A549 (cell line): ENCODE data around the gene LRRC9. TPM values are rescaled to one million over a fixed set of nuclear protein-coding genes. Genes with fewer than 3 reads are reported as not detected.
A peak's percentile ranks its signal among the peaks of the same experiment; 100 is the strongest.

Source experiments
- ATAC-seq, 2 experiments: fragments of 200-7000 bp in 1 of 2; fragments of >200 bp in 1 of 2; cut with Nextera tagmentation in 1 of 2; cut with Tn5 transposase in 1 of 2; 3 replicates each; pipeline versions ENCODE4 v1.8.0 to v1.9.1; 2018 to 2020; ENCODE audit warnings: mild to moderate bottlenecking in 1 of 2, moderate library complexity in 1 of 2
- CTCF ChIA-PET: fragments of 300-600 bp; sonication (Branson Sonifier 250); formaldehyde crosslinking; extraction: SDS; loops from one replicate; lab custom pipeline; 2021; ENCODE audit warnings: antibody characterized with exemption, inconsistent platforms; lab: Yijun Ruan, JAX
- POLR2A ChIA-PET: fragments of 350-600 bp; formaldehyde crosslinking; extraction: SDS; loops from one replicate; lab custom pipeline; 2021; ENCODE audit warnings: antibody characterized with exemption, inconsistent platforms; lab: Yijun Ruan, JAX
- DNase-seq, 2 experiments: peaks; one replicate each; pipeline versions ENCODE4 v3.0.0 to v3.0.0-alpha.2; 2011 to 2016; ENCODE audit warnings: low read depth in 1 of 2, low spot score in 1 of 2
- FAIRE-seq: peaks from 2 replicates; lab custom pipeline; 2011; peaks lifted over from hg19 to GRCh38; lab: Jason Lieb, UNC
- H3K27ac ChIP-seq, 2 experiments: fragments of >200 bp; sonication (Bioruptor Twin); formaldehyde crosslinking; 3 replicates each; pipeline ENCODE4 v1.5.1; 2016 to 2017
- H3K4me1 ChIP-seq: fragments of >200 bp; sonication (Bioruptor Twin); formaldehyde crosslinking; 3 replicates; pipeline ENCODE4 v1.6.1; 2016
- H3K4me2 ChIP-seq: fragments of >200 bp; sonication (Bioruptor Twin); formaldehyde crosslinking; 3 replicates; pipeline ENCODE4 v1.6.1; 2016
- H3K4me3 ChIP-seq: fragments of >200 bp; sonication (Bioruptor Twin); formaldehyde crosslinking; 3 replicates; pipeline ENCODE4 v1.5.1; 2016
- H3K9me3 ChIP-seq: fragments of >200 bp; sonication (Bioruptor Twin); formaldehyde crosslinking; 3 replicates; pipeline ENCODE4 v1.6.1; 2016
- EHF ChIP-seq: fragments of 250-450 bp; sonication (Bioruptor Pico); IDR thresholded peaks from 2 replicates; pipeline ENCODE4 v1.5.0; 2020; ENCODE audit warnings: mild to moderate bottlenecking
- FOXS1 ChIP-seq: fragments of 250-450 bp; sonication (Bioruptor Pico); IDR thresholded peaks from 2 replicates; pipeline ENCODE4 v1.5.0; 2020; ENCODE audit warnings: mild to moderate bottlenecking, moderate library complexity
- HDAC2 ChIP-seq: fragments of 200-600 bp; sonication (generic); IDR thresholded peaks from 2 replicates; pipeline ENCODE4 v1.6.1; 2016
- HEYL ChIP-seq: fragments of 250-450 bp; sonication (Bioruptor Pico); IDR thresholded peaks from 2 replicates; pipeline ENCODE4 v1.8.0; 2021; ENCODE audit warnings: mild to moderate bottlenecking, moderate library complexity
- HOXA7 ChIP-seq: fragments of 250-450 bp; sonication (Bioruptor Pico); IDR thresholded peaks from 2 replicates; pipeline ENCODE4 v1.5.0; 2020; ENCODE audit warnings: mild to moderate bottlenecking, moderate library complexity
- HOXB13 ChIP-seq: fragments of 250-450 bp; sonication (Bioruptor Pico); IDR thresholded peaks from 2 replicates; pipeline ENCODE4 v1.5.0; 2020; ENCODE audit warnings: low read depth, mild to moderate bottlenecking, moderate library complexity
- JUN ChIP-seq, 2 experiments: fragments of >200 bp; sonication (Bioruptor Twin); formaldehyde crosslinking; IDR thresholded peaks; 2 replicates in 1 of 2; 3 replicates in 1 of 2; pipeline ENCODE4 v1.6.1; 2016 to 2017
- JUNB ChIP-seq: fragments of >200 bp; sonication (Bioruptor Twin); formaldehyde crosslinking; IDR thresholded peaks from 2 replicates; pipeline ENCODE4 v1.6.1; 2016
- MAFK ChIP-seq: fragments of 450-650 bp; IDR thresholded peaks from 2 replicates; pipeline ENCODE4 v1.6.1; 2014; ENCODE audit not compliant: partially characterized antibody
- MAZ ChIP-seq: fragments of 150-350 bp; IDR thresholded peaks from 2 replicates; pipeline ENCODE4 v1.6.1; 2014; ENCODE audit warnings: antibody characterized with exemption, low read depth, low read length, borderline replicate concordance
- NFE2L2 ChIP-seq: fragments of 150-350 bp; conservative IDR thresholded peaks from 2 replicates; pipeline ENCODE4 v1.6.1; 2014; ENCODE audit warnings: low read length
- NPAS2 ChIP-seq: fragments of 250-450 bp; sonication (Bioruptor Pico); IDR thresholded peaks from 2 replicates; pipeline ENCODE4 v1.8.0; 2022; ENCODE audit warnings: mild to moderate bottlenecking, moderate library complexity, borderline replicate concordance
- PHF8 ChIP-seq: fragments of 200-600 bp; sonication (generic); IDR thresholded peaks from 2 replicates; pipeline ENCODE4 v1.6.1; 2016; ENCODE audit warnings: low read depth, mild to moderate bottlenecking, antibody characterized with exemption, moderate library complexity, borderline replicate concordance
- POLR2AphosphoS2 ChIP-seq: conservative IDR thresholded peaks from 2 replicates; pipeline ENCODE4 v1.6.1; 2012; ENCODE audit warnings: low read length, improper control_type of control experiment, inconsistent platforms
- RARB ChIP-seq: fragments of 250-450 bp; sonication (Bioruptor Pico); IDR thresholded peaks from 2 replicates; pipeline ENCODE4 v1.8.0; 2021; ENCODE audit warnings: mild to moderate bottlenecking, moderate library complexity
- RCOR1 ChIP-seq: fragments of 150-350 bp; IDR thresholded peaks from 2 replicates; pipeline ENCODE4 v1.6.1; 2014; ENCODE audit warnings: antibody characterized with exemption, low read length, low read depth
- RFX5 ChIP-seq: fragments of 450-650 bp; IDR thresholded peaks from 2 replicates; pipeline ENCODE4 v1.7.1; 2014; ENCODE audit warnings: antibody characterized with exemption, mild to moderate bottlenecking, moderate library complexity
- SMC3 ChIP-seq: fragments of >200 bp; sonication (Bioruptor Twin); formaldehyde crosslinking; IDR thresholded peaks from 3 replicates; pipeline ENCODE4 v1.6.1; 2018; ENCODE audit warnings: inconsistent platforms
- ZC3H11A ChIP-seq: fragments of 450-650 bp; IDR thresholded peaks from 2 replicates; pipeline ENCODE4 v1.6.1; 2014; ENCODE audit warnings: antibody characterized with exemption, mild to moderate bottlenecking
- ZNF302 ChIP-seq: fragments of 250-450 bp; sonication (Bioruptor Pico); IDR thresholded peaks from 2 replicates; pipeline ENCODE4 v1.9.0; 2021; ENCODE audit warnings: inconsistent platforms, mild to moderate bottlenecking, moderate library complexity
- ZSCAN20 ChIP-seq: fragments of 250-450 bp; sonication (Bioruptor Pico); IDR thresholded peaks from 2 replicates; pipeline ENCODE4 v1.8.0; 2022; ENCODE audit warnings: mild to moderate bottlenecking, moderate library complexity
- WGBS: methylation state at CpG from one replicate; pipeline ENCODE4 v1.1.6; 2017; ENCODE audit errors: missing lambda C conversion rate; 5-methylcytosine and 5-hydroxymethylcytosine counted together
- polyA plus RNA-seq, 4 experiments: library from polyadenylated mRNA; depleted of rRNA in 3 of 4; stranded (reverse); fragments of >200 nt; fragmentation: RNase III in 1 of 4; extraction: RNeasy Plus Mini Kit Qiagen cat#74134 plus additional on column Dnase treatment in 1 of 4; gene quantifications; 2 replicates in 3 of 4; 3 replicates in 1 of 4; pipeline ENCODE4 v1.2.3, GENCODE V29; 2011 to 2017
- TF ChIP-seq, protein P1 (sequence below): fragments of >200 bp; sonication (Bioruptor Twin); formaldehyde crosslinking; IDR thresholded peaks from 3 replicates; pipeline ENCODE4 v1.5.1; 2016
- TF ChIP-seq, protein P2 (sequence below): IDR thresholded peaks from 2 replicates; pipeline ENCODE4 v1.6.1; 2012; ENCODE audit warnings: low read depth, borderline replicate concordance
- TF ChIP-seq, protein P3 (sequence below): IDR thresholded peaks from 2 replicates; pipeline ENCODE4 v1.6.1; 2012
- TF ChIP-seq, protein P4 (sequence below): IDR thresholded peaks from 2 replicates; pipeline ENCODE4 v1.6.1; 2012
- TF ChIP-seq, protein P5 (sequence below): fragments of 450-650 bp; IDR thresholded peaks from 2 replicates; pipeline ENCODE4 v1.6.1; 2014; ENCODE audit warnings: antibody characterized with exemption

The LRRC9 gene
- polyA plus RNA-seq, 2 of the 4 experiments (the other 2 are of a cell fraction), result not detected

DNA sequence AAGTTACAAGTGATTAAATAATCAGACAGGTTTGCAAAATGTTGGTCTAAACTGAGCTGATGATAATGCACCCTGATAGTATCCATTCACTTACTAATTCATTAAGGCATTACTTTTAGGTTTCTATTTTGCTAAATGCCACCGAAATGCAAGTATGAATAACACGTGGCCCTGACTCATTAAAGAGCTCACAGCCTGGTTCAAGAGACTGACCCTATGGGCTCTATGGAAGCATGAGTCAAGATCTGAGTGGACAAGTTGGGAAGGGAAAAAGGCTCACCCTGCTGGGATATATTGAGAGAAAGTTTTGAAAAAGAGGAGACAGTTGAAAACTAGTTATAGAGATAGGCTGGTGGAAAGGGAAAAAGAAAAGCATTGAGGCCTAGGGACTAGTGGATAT lies 14.8 kb upstream of the LRRC9 start:
- TF ChIP-seq PHF8 (no peak), ZSCAN20 (CRISPR knock-in tag) (no peak), JUN (IDR thresholded peaks at IDR 0.05) (no peak), HEYL (no peak), EHF (no peak), RFX5 (no peak), RCOR1 (no peak), NPAS2 (CRISPR knock-in tag) (no peak), JUNB (no peak), HOXB13 (CRISPR knock-in tag) (no peak)
- TF ChIP-seq, protein P1, sequence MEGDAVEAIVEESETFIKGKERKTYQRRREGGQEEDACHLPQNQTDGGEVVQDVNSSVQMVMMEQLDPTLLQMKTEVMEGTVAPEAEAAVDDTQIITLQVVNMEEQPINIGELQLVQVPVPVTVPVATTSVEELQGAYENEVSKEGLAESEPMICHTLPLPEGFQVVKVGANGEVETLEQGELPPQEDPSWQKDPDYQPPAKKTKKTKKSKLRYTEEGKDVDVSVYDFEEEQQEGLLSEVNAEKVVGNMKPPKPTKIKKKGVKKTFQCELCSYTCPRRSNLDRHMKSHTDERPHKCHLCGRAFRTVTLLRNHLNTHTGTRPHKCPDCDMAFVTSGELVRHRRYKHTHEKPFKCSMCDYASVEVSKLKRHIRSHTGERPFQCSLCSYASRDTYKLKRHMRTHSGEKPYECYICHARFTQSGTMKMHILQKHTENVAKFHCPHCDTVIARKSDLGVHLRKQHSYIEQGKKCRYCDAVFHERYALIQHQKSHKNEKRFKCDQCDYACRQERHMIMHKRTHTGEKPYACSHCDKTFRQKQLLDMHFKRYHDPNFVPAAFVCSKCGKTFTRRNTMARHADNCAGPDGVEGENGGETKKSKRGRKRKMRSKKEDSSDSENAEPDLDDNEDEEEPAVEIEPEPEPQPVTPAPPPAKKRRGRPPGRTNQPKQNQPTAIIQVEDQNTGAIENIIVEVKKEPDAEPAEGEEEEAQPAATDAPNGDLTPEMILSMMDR, result no peak
- TF ChIP-seq, protein P2, sequence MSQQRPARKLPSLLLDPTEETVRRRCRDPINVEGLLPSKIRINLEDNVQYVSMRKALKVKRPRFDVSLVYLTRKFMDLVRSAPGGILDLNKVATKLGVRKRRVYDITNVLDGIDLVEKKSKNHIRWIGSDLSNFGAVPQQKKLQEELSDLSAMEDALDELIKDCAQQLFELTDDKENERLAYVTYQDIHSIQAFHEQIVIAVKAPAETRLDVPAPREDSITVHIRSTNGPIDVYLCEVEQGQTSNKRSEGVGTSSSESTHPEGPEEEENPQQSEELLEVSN, result no peak
- TF ChIP-seq, protein P3, sequence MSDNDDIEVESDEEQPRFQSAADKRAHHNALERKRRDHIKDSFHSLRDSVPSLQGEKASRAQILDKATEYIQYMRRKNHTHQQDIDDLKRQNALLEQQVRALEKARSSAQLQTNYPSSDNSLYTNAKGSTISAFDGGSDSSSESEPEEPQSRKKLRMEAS, result no peak
- TF ChIP-seq, protein P4, sequence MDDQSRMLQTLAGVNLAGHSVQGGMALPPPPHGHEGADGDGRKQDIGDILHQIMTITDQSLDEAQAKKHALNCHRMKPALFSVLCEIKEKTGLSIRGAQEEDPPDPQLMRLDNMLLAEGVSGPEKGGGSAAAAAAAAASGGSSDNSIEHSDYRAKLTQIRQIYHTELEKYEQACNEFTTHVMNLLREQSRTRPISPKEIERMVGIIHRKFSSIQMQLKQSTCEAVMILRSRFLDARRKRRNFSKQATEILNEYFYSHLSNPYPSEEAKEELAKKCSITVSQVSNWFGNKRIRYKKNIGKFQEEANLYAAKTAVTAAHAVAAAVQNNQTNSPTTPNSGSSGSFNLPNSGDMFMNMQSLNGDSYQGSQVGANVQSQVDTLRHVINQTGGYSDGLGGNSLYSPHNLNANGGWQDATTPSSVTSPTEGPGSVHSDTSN, result no peak
- no peak overlapping the region for H3K27ac ChIP-seq
- WGBS, result 4% methylated on average over 2 of the region's 2 CpGs
- no peak for ATAC-seq
- no peak overlapping the region for H3K4me3 ChIP-seq
- FAIRE-seq, result no peak
- POLR2A ChIA-PET, result no interaction called here
- H3K4me2 ChIP-seq, result no peak overlapping the region
- peaks cover 4% of the 10 kb centered on the region; the same call in 2 of the 3 replicates for H3K9me3 ChIP-seq
- CTCF ChIA-PET, result interaction anchor here (1.1 to 2.6 kb wide), 2 partner anchors 8 to 13 kb away, joined by 4 to 6 read pairs; no protein-coding TSS in a partner anchor
- DNase-seq, result no peak
- H3K4me1 ChIP-seq, result no peaks in the 10 kb centered on the region

DNA sequence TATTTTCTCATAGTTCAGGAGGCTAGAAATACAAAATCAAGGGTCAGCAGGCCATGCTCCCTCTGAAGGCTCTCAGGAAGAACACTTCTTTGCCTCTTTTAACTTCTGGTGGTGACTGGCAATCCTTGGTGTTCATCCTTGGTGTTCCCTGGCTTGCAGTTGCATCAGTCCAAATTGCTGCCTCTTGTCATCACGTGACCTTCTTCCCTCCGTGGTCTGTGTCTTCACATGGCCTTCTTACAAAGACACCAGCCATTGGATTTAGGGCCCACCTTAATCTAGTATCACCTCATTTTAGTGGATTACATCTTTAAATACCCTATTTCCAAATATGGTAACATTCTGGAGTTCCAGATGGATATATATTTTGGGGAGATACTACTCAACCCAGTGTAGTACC lies 7.5 kb upstream of the LRRC9 start:
- POLR2A ChIA-PET, result no interaction called here

DNA sequence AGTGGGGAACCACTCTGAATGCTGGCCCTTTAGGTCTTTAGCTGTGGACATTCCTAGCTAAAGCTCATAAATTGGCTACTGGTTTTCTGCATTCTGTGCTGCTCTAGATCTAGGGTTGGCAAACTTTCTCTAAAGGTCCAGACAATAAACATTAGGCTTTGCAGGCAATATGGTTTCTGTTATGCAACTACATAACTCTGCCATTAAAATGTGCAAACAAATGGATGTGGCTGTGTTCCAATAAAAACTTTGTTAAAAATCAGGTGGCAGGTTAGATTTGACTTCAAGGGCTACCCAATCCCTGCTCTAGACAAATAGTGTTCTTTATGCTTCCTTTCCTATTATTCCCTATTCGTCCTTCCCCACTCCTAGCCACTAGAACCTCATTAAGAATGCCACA lies 6.8 kb upstream of the LRRC9 start:
- ATAC-seq, result no peak
- no peak for DNase-seq
- Histone ChIP-seq H3K4me3 (no peak overlapping the region), H3K27ac (no peak overlapping the region), H3K4me1 (no peaks in the 10 kb centered on the region), H3K9me3 (no peaks in the 10 kb centered on the region), H3K4me2 (no peak overlapping the region)
- TF ChIP-seq HOXA7 (CRISPR knock-in tag) (no peak), SMC3 (no peak), RARB (no peak), MAFK (no peak), ZNF302 (CRISPR knock-in tag) (no peak), NFE2L2 (no peak), JUN (IDR thresholded peaks at IDR 0.05) (no peak), HDAC2 (no peak), HEYL (no peak), MAZ (no peak), FOXS1 (CRISPR knock-in tag) (no peak), POLR2AphosphoS2 (no peak), ZSCAN20 (CRISPR knock-in tag) (no peak), ZC3H11A (no peak), EHF (no peak)
- TF ChIP-seq, protein P2, result no peak
- CTCF ChIA-PET, result interaction anchor here (0.7 kb wide), 1 partner anchor 96 kb away, joined by 3 read pairs; no protein-coding TSS in a partner anchor
- WGBS, result 3% methylated on average over 1 of the region's 1 CpG
- POLR2A ChIA-PET, result no interaction called here
- no peak for FAIRE-seq

More for the DNA sequence above, 7.5 kb upstream of the LRRC9 start:
- no peak for ATAC-seq
- WGBS, result 0% methylated on average over 2 of the region's 2 CpGs
- no peak for TF ChIP-seq MAFK
- TF ChIP-seq, protein P5, sequence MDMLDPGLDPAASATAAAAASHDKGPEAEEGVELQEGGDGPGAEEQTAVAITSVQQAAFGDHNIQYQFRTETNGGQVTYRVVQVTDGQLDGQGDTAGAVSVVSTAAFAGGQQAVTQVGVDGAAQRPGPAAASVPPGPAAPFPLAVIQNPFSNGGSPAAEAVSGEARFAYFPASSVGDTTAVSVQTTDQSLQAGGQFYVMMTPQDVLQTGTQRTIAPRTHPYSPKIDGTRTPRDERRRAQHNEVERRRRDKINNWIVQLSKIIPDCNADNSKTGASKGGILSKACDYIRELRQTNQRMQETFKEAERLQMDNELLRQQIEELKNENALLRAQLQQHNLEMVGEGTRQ, result 0 out of 2 replicates have a peak, but pooled peaks have one; percentile 14
- TF ChIP-seq, all 56 proteins: peak for 1
- no peak overlapping the region for H3K4me2 ChIP-seq
- no peaks in the 10 kb centered on the region for H3K9me3 ChIP-seq
- no peak for DNase-seq
- FAIRE-seq, result no peak
- H3K27ac ChIP-seq, result no peak overlapping the region
- no peak overlapping the region for H3K4me3 ChIP-seq
- CTCF ChIA-PET, result no interaction called here
- no peaks in the 10 kb centered on the region for H3K4me1 ChIP-seq
